ENCODE measurements around the gene CBLC.

CBLC gene

DNA sequence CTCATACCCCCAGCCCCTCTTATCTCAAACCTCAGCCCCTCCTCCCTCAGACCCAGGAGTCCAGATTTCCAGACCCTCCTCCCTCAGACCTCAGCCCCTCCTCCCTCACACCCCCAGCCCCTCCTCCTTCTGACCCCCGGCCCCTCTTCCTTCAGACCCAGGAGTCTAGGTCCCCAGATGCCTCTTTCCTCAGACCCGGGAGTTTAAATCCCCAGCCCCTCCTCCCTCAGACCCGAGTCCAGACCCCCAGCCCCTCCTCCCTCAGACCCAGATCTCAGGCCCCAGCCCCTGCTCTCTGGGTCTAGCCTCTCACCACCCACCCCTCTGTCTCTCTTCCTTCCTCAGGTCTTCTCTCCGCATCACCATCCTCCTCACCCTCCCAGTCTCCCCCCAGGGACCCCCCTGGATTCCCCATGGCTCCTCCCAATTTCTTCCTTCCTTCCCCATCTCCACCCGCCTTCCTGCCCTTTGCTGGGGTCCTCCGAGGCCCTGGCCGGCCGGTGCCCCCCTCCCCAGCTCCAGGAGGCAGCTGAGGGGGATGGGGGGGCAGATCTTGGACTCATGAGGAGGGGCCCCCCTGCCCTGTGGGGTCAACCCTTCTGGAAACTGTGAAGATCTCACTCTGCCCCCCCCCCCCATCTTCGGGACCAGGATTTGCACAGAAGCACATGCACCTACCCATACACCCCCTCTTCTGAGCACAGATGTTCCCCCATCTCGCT is 18.4 kb upstream of the CBLC start:
- DNase-seq: no peak
- H3K36me3 ChIP-seq (replicated peaks; ENCODE audit: insufficient read depth, low read length): no peaks in the 10 kb centered on the region
- peaks cover 8% of the 10 kb centered on the region for H3K4me1 ChIP-seq (ENCODE audit: low read length)
- H3K4me2 ChIP-seq (ENCODE audit: low read depth, low read length): no peak overlapping the region
- no peak overlapping the region for H3K27ac ChIP-seq (ENCODE audit: low read length)
- no peaks in the 10 kb centered on the region for H3K9me2 ChIP-seq (replicated peaks; ENCODE audit: insufficient read depth, low read length)
- peaks cover under 1% of the 10 kb centered on the region; the same call in 1 of the 2 replicates for H3F3A ChIP-seq (ENCODE audit: insufficient read depth, low read length)
- H4K20me1 ChIP-seq (ENCODE audit: insufficient read depth, low read length): no peaks in the 10 kb centered on the region
- H3K9me3 ChIP-seq (replicated peaks; ENCODE audit: insufficient read depth, low read length): no peaks in the 10 kb centered on the region
- H3K27me3 ChIP-seq (replicated peaks; ENCODE audit: insufficient read depth, low read length): no peaks in the 10 kb centered on the region
- TF ChIP-seq EZH2 (optimal IDR thresholded peaks at IDR 0.05; ENCODE audit: low read depth, low read length): no peak
- TF ChIP-seq, protein P1, sequence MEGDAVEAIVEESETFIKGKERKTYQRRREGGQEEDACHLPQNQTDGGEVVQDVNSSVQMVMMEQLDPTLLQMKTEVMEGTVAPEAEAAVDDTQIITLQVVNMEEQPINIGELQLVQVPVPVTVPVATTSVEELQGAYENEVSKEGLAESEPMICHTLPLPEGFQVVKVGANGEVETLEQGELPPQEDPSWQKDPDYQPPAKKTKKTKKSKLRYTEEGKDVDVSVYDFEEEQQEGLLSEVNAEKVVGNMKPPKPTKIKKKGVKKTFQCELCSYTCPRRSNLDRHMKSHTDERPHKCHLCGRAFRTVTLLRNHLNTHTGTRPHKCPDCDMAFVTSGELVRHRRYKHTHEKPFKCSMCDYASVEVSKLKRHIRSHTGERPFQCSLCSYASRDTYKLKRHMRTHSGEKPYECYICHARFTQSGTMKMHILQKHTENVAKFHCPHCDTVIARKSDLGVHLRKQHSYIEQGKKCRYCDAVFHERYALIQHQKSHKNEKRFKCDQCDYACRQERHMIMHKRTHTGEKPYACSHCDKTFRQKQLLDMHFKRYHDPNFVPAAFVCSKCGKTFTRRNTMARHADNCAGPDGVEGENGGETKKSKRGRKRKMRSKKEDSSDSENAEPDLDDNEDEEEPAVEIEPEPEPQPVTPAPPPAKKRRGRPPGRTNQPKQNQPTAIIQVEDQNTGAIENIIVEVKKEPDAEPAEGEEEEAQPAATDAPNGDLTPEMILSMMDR (IDR thresholded peaks at IDR 0.05; ENCODE audit: low read length): no peak
- no peak for TF ChIP-seq EZH2phosphoT487 (IDR thresholded peaks at IDR 0.05; ENCODE audit: low read length)
- no peak overlapping the region for H3K4me3 ChIP-seq (ENCODE audit: low read length)
- H3K9ac ChIP-seq (ENCODE audit: low read length): no peak overlapping the region
- H2AFZ ChIP-seq (ENCODE audit: low read length): no peak overlapping the region
- peaks cover 15% of the 10 kb centered on the region for H3K79me2 ChIP-seq (ENCODE audit: low read length)

DNA sequence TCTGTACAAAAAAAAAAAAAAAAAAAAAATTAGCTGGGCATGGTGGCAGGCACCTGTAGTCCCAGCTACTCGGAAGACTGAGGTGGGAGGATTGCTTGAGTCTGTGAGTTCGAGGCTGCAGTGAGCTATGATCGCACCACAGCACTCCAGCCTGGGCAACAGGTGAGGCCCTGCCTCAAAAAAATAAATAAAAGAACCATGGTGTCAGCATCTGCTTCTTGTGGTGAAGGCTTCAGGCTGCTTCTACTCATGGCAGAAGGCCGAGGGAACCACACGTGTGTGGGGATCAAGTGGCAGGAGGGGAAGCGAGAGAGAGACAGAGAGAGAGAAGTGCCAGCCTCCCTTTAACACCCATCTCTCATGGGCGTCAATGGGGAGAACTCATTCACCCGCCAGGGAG is 15.7 kb upstream of the CBLC start:
- Histone ChIP-seq H3K9me2 (replicated peaks; ENCODE audit: insufficient read depth, low read length) (no peaks in the 10 kb centered on the region), H3K9ac (ENCODE audit: low read length) (no peak overlapping the region), H3K4me3 (ENCODE audit: low read length) (no peak overlapping the region), H3K4me2 (ENCODE audit: low read depth, low read length) (no peak overlapping the region), H4K20me1 (ENCODE audit: insufficient read depth, low read length) (no peaks in the 10 kb centered on the region), H3K4me1 (ENCODE audit: low read length) (no peaks in the 10 kb centered on the region), H3K36me3 (replicated peaks; ENCODE audit: insufficient read depth, low read length) (no peaks in the 10 kb centered on the region), H2AFZ (ENCODE audit: low read length) (no peak overlapping the region), H3K27ac (ENCODE audit: low read length) (no peak overlapping the region), H3K9me3 (replicated peaks; ENCODE audit: insufficient read depth, low read length) (no peaks in the 10 kb centered on the region), H3K27me3 (replicated peaks; ENCODE audit: insufficient read depth, low read length) (no peaks in the 10 kb centered on the region), H3K79me2 (ENCODE audit: low read length) (no peaks in the 10 kb centered on the region), H3F3A (ENCODE audit: insufficient read depth, low read length) (no peaks in the 10 kb centered on the region)
- DNase-seq: no peak
- TF ChIP-seq EZH2 (optimal IDR thresholded peaks at IDR 0.05; ENCODE audit: low read depth, low read length) (no peak), EZH2phosphoT487 (IDR thresholded peaks at IDR 0.05; ENCODE audit: low read length) (no peak)
- TF ChIP-seq, protein P1 (IDR thresholded peaks at IDR 0.05; ENCODE audit: low read length): no peak

DNA sequence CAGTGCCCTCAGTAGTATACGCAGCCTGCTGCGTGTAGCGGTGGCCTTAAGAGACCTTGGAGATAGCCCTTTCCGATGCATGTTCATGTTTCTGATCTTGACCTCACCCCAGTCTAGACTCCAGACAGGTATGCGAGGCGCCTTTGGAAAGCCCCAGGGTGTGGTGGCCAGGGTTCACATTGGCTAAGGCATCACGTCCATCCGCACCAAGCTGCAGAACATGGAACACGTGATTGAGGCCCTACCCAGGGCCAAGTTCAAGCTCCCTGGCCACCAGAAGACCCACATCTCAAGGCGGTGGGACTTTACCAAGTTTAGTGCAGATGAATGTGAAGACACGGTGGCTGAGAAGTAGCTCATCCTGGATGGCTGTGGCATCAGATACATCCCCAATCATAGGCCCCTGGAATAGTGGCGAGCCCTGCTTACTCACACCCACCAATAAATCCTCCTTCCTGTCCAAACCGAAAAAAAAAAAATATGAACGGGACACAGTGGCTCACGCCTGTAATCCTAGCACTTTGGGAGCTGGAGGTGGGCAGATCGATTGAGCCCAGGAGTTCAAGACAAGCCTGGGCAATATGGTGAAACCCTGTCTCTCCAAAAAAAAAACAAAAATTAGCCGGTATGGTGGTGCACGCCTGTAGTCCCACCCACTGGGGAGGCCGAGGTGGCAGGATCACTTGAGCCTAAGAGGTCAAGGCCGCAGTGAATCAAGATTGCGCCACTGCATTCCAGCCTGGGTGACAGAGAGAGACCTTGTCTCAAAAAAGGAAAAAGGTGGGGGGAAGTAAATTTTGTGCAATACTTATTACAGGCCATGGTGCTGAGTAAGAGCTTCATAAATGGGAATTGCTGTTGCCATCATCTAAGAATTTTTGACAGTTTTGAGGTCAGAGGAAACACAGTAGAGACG is 12.4 kb upstream of the CBLC start:
- no peaks in the 10 kb centered on the region for H3K9me3 ChIP-seq (replicated peaks; ENCODE audit: insufficient read depth, low read length)

More for the DNA sequence above, 12.4 kb upstream of the CBLC start:
- no peaks in the 10 kb centered on the region for H4K20me1 ChIP-seq (ENCODE audit: insufficient read depth, low read length)
- H3K9ac ChIP-seq (ENCODE audit: low read length): no peak overlapping the region
- no peaks in the 10 kb centered on the region for H3K36me3 ChIP-seq (replicated peaks; ENCODE audit: insufficient read depth, low read length)
- H2AFZ ChIP-seq (ENCODE audit: low read length): no peak overlapping the region
- no peak overlapping the region for H3K4me2 ChIP-seq (ENCODE audit: low read depth, low read length)
- peaks cover 8% of the 10 kb centered on the region; the same call in 1 of the 2 replicates for H3F3A ChIP-seq (ENCODE audit: insufficient read depth, low read length)
- H3K4me1 ChIP-seq (ENCODE audit: low read length): peaks cover 7% of the 10 kb centered on the region; the same call in 1 of the 2 replicates
- no peaks in the 10 kb centered on the region for H3K79me2 ChIP-seq (ENCODE audit: low read length)
- no peaks in the 10 kb centered on the region for H3K9me2 ChIP-seq (replicated peaks; ENCODE audit: insufficient read depth, low read length)
- no peak overlapping the region for H3K4me3 ChIP-seq (ENCODE audit: low read length)
- H3K27ac ChIP-seq (ENCODE audit: low read length): no peak overlapping the region
- DNase-seq: no peak
- H3K27me3 ChIP-seq (replicated peaks; ENCODE audit: insufficient read depth, low read length): no peaks in the 10 kb centered on the region
- no peak for TF ChIP-seq EZH2phosphoT487 (IDR thresholded peaks at IDR 0.05; ENCODE audit: low read length)
- no peak for TF ChIP-seq EZH2 (optimal IDR thresholded peaks at IDR 0.05; ENCODE audit: low read depth, low read length)
- TF ChIP-seq, protein P1 (IDR thresholded peaks at IDR 0.05; ENCODE audit: low read length): no peak

Measured in MM.1S (cell line).